ENCODE measurements around the gene RNF38.

- no peak for TF ChIP-seq CTCF (IDR thresholded peaks at IDR 0.05; ENCODE audit: low read depth, low read length, poor library complexity, severe bottlenecking)
- TF ChIP-seq EZH2phosphoT487 (IDR thresholded peaks at IDR 0.05; ENCODE audit: borderline replicate concordance, low read length) = no peak
These were observed 68.1 kb downstream of the RNF38 start for GRCh38 chr9:36332006-36332405.

Data from DOHH2 (cell line).